ENCODE data around the gene C19orf12.

- TF ChIP-seq CTCF (IDR thresholded peaks at IDR 0.05) (no peak), POLR2A (IDR thresholded peaks at IDR 0.05) (no peak)
These were observed 46.1 kb downstream of the C19orf12 start for GRCh38 chr19:29668746-29669609.

Measured in adrenal gland (tissue), 5 donors.